ENCODE data around the gene LOXL1.

The LOXL1 gene

DNA sequence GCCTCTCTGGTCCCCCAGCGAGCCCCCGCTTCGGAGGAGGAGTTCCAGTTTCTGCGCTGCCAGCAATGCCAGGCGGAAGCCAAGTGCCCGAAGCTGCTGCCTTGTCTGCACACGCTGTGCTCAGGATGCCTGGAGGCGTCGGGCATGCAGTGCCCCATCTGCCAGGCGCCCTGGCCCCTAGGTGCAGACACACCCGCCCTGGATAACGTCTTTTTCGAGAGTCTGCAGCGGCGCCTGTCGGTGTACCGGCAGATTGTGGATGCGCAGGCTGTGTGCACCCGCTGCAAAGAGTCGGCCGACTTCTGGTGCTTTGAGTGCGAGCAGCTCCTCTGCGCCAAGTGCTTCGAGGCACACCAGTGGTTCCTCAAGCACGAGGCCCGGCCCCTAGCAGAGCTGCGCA lies 71.7 kb downstream of the LOXL1 start:
- no peak for DNase-seq

Measured in suppressor macrophage treated with lipopolysaccharide for 4 hours (primary cell).